Esophagus muscularis mucosa (tissue), 4 donors: ENCODE results near the gene RBL2. TPM values are rescaled to one million over a fixed set of nuclear protein-coding genes. Genes with fewer than 3 reads are reported as not detected.
"Not testable (repeated sequence)": the region's sequence is repeated elsewhere in the genome, so short reads cannot be mapped to it uniquely, and the experiment has no call there.

ENCODE experiments used
- DNase-seq: peaks from one replicate; pipeline ENCODE4 v3.0.0-alpha.2; 2017; ENCODE audit errors: extremely low spot score
- H3K27ac ChIP-seq, 4 donors: fragments of 200-600 bp; sonication (generic); replicated peaks in 1 of 4; 1 replicate in 3 of 4; 2 replicates in 1 of 4; pipeline ENCODE4 v1.5.1; 2016 to 2019; ENCODE audit warnings: mild to moderate bottlenecking in 1 of 4
- H3K27me3 ChIP-seq, 4 donors: fragments of 200-600 bp; sonication (generic); one replicate each; pipeline versions ENCODE4 v1.5.1 to v1.6.0; 2016 to 2019
- H3K36me3 ChIP-seq, 4 donors: fragments of 200-600 bp; sonication (generic); one replicate each; pipeline ENCODE4 v1.5.1; 2016 to 2019
- H3K4me1 ChIP-seq, 4 donors: fragments of 200-600 bp; sonication (generic); one replicate each; pipeline ENCODE4 v1.5.1; 2016 to 2019
- H3K4me3 ChIP-seq, 4 donors: fragments of 200-600 bp; sonication (generic); 1 replicate in 2 of 4; 2 replicates in 2 of 4; pipeline ENCODE4 v1.5.1; 2016 to 2019; ENCODE audit warnings: mild to moderate bottlenecking in 4 of 4, moderate library complexity in 1 of 4
- H3K9me3 ChIP-seq, 4 donors: fragments of 200-600 bp; sonication (generic); 1 replicate in 3 of 4; 2 replicates in 1 of 4; pipeline ENCODE4 v1.5.1; 2016 to 2019
- EP300 ChIP-seq: sonication (generic); formaldehyde crosslinking; IDR thresholded peaks from one replicate; pipeline ENCODE4 v1.6.1; 2017; ENCODE audit warnings: antibody characterized with exemption
- POLR2A ChIP-seq: fragments of 450-650 bp; IDR thresholded peaks from one replicate; pipeline ENCODE4 v1.6.1; 2017; ENCODE audit warnings: antibody characterized with exemption, moderate library complexity, mild to moderate bottlenecking, low read depth
- POLR2AphosphoS5 ChIP-seq, 2 donors: sonication (generic); formaldehyde crosslinking; IDR thresholded peaks; one replicate each; pipeline ENCODE4 v1.6.1; 2017; ENCODE audit warnings: antibody characterized with exemption in 2 of 2
- WGBS: methylation state at CpG from one replicate; pipeline ENCODE4 v1.1.5; 2018; 5-methylcytosine and 5-hydroxymethylcytosine counted together
- intact Hi-C: fragments of 100-400 bp; cut with DNase I; formaldehyde crosslinking; loops from one replicate; pipeline ENCODE4 v1.15.1; 2023
- total RNA-seq, 4 donors: library from RNA; depleted of rRNA; stranded (reverse); fragments of >200 nt; gene quantifications; one replicate each; pipeline versions ENCODE4 v1.1.0 to v1.2.1, GENCODE V29; 2016
- TF ChIP-seq, protein P1 (sequence below), 3 experiments: fragments of 200-600 bp in 2 of 3; fragments of 450-650 bp in 1 of 3; sonication (generic) in 2 of 3; IDR thresholded peaks; one replicate each; pipeline ENCODE4 v1.5.1; 2017 to 2019; ENCODE audit warnings: antibody characterized with exemption in 3 of 3, mild to moderate bottlenecking in 2 of 3, moderate library complexity in 1 of 3

The RBL2 gene
- total RNA-seq, 4 donors from 2014 or later, result 72.8 to 90.3 (median 84.4) TPM

DNA sequence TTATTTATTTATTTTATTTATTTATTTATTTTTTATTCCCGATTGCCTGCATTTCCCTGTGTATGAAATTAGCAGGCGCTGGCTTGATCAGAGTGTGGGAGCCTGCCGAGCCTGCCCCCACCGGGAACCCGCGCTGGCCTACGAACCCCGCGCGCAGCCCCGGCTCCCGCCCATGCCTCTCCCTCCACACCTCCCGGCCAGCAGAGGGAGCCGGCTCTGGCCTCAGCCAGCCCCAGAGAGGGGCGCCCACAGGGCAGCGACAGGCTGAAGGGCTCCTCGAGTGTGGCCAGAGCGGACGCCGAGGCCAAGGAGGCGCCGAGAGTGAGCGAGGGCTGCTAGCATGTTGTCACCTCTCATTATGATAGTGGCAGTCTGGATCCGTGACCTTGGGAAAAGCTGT, 13.0 kb upstream of the RBL2 start:
- Histone ChIP-seq H3K27me3 (peaks cover 0 to 2% (median 0%) of the 10 kb centered on the region in 4 donors), H3K27ac (no peak overlapping the region), H3K4me3 (no peak overlapping the region), H3K36me3 (no peaks in the 10 kb centered on the region), H3K4me1 (no peaks in the 10 kb centered on the region), H3K9me3 (no peaks in the 10 kb centered on the region)
- 96% methylated on average over 21 of the region's 24 CpGs for WGBS
- TF ChIP-seq POLR2AphosphoS5 (IDR thresholded peaks at IDR 0.05) (no peak), POLR2A (no peak), EP300 (no peak)
- TF ChIP-seq, protein P1, sequence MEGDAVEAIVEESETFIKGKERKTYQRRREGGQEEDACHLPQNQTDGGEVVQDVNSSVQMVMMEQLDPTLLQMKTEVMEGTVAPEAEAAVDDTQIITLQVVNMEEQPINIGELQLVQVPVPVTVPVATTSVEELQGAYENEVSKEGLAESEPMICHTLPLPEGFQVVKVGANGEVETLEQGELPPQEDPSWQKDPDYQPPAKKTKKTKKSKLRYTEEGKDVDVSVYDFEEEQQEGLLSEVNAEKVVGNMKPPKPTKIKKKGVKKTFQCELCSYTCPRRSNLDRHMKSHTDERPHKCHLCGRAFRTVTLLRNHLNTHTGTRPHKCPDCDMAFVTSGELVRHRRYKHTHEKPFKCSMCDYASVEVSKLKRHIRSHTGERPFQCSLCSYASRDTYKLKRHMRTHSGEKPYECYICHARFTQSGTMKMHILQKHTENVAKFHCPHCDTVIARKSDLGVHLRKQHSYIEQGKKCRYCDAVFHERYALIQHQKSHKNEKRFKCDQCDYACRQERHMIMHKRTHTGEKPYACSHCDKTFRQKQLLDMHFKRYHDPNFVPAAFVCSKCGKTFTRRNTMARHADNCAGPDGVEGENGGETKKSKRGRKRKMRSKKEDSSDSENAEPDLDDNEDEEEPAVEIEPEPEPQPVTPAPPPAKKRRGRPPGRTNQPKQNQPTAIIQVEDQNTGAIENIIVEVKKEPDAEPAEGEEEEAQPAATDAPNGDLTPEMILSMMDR (IDR thresholded peaks at IDR 0.05), result no peak
- no peak for DNase-seq
- intact Hi-C loops, result no loop called here

DNA sequence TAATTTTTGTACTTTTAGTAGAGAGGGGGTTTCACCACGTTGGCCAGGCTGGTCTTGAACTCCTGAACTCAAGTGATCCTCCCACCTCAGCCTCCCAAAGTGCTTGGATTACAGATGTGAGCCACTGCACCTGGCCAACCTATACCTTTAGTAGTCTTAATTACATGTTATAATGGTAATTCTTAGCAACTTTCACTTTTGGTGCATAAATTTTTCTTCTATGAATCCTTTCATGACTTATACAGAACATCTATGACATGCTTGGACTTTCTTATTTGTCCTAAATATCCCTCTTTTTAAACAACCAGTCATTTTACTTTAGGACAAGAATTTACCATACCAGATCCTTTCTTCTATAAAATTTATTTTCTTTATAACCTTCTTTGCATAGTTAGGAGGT, 10.3 kb upstream of the RBL2 start:
- H3K27me3 ChIP-seq, H3K4me3 ChIP-seq, H3K27ac ChIP-seq, intact Hi-C loops, H3K9me3 ChIP-seq, DNase-seq, H3K36me3 ChIP-seq, H3K4me1 ChIP-seq: not testable (repeated sequence)
- 100% methylated on average over 1 of the region's 1 CpG for WGBS

DNA sequence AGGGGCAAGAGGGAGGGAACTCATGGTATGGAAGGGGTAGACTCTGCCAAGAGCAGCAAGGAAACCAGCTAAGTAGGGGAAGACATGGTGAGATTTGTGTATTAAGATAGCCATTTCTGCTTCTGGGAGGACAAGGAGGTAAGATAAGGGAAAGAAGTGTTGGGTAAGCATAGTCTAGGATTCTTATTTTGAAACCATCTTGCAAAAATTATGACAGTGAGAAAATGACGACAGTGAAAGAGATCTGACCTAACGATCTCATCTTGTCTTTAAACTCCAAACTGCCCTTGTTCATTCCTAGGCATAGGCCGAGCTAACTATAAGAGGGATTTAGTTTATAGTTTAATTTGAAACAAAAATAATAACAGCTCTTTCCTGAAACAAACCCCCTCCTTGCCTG, 5.6 kb upstream of the RBL2 start:
- intact Hi-C loops, result no loop called here
- no peak for DNase-seq
- Histone ChIP-seq H3K4me1 (peaks cover under 1 to 2% (median 1%) of the 10 kb centered on the region in 4 donors), H3K36me3 (no peaks in the 10 kb centered on the region), H3K9me3 (no peaks in the 10 kb centered on the region), H3K4me3 (no peak overlapping the region), H3K27ac (no peak overlapping the region), H3K27me3 (no peaks in the 10 kb centered on the region)
- TF ChIP-seq EP300 (no peak), POLR2A (no peak), POLR2AphosphoS5 (IDR thresholded peaks at IDR 0.05) (no peak)
- TF ChIP-seq, protein P1 (IDR thresholded peaks at IDR 0.05), result no peak
- WGBS, result 81% methylated on average over 3 of the region's 3 CpGs

GRCh38 chr16:53429221-53429943, 4.9 kb upstream of the RBL2 start:
- Histone ChIP-seq H3K9me3 (no peaks in the 10 kb centered on the region), H3K36me3 (no peaks in the 10 kb centered on the region), H3K4me1 (peaks cover 4 to 6% (median 4%) of the 10 kb centered on the region in 4 donors), H3K4me3 (no peak overlapping the region), H3K27ac (no peak overlapping the region), H3K27me3 (no peaks in the 10 kb centered on the region)
- TF ChIP-seq EP300, result no peak
- no peak for TF ChIP-seq POLR2AphosphoS5 (IDR thresholded peaks at IDR 0.05)
- TF ChIP-seq POLR2A, result no peak
- TF ChIP-seq, protein P1 (IDR thresholded peaks at IDR 0.05), result no peak
- DNase-seq, result no peak
- WGBS, result 45% methylated on average over 4 of the region's 4 CpGs
- intact Hi-C loops, result no loop called here

GRCh38 chr16:53430363-53430762, 3.9 kb upstream of the RBL2 start:
- WGBS, result 83% methylated on average over 1 of the region's 1 CpG
- H3K9me3 ChIP-seq, result no peaks in the 10 kb centered on the region
- H3K27ac ChIP-seq, result no peak overlapping the region
- H3K27me3 ChIP-seq, result no peaks in the 10 kb centered on the region
- peaks cover 4 to 6% (median 4%) of the 10 kb centered on the region in 4 donors for H3K4me1 ChIP-seq
- TF ChIP-seq POLR2A (no peak), POLR2AphosphoS5 (IDR thresholded peaks at IDR 0.05) (no peak), EP300 (no peak)
- TF ChIP-seq, protein P1 (IDR thresholded peaks at IDR 0.05), result no peak
- no peak for DNase-seq
- H3K36me3 ChIP-seq, result no peaks in the 10 kb centered on the region
- no peak overlapping the region for H3K4me3 ChIP-seq
- intact Hi-C loops, result no loop called here
